Measurements from ENCODE around the gene FIGNL1. TPM values are rescaled to one million over a fixed set of nuclear protein-coding genes. Genes with fewer than 3 reads are reported as not detected.

The FIGNL1 gene
- total RNA-seq, 1 experiment from 2014 or later = 27.8 TPM

DNA sequence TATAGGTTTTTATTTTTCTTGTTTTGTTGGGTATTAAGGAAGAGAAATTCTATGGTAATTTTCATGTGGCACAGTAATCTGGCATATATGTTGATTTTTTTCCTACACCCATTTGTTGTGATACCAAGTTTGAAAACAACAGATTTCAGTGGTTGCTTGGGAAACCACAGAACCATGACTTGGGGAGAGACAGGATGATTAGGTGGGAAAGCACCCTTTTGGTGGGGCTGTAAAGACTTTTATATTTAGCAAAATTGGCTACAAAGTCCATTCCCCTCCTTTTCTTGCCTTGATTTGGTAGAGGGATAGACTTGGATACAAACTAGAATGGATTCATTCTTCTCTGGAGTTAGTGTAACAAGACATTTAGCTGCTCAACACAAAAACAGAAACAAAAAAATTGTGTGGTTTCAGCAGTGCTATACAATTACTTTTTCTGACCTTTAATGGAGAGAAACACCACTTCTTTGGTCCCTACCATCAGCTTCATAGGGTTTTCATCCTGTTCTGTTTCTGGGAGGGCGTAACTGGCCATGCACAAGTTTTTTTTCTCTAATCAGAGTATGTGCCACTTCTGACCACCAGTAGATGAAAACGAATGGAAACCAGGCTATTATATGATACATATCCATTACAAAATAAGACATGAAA lies 52.7 kb downstream of the FIGNL1 start:
- no peaks in the 10 kb centered on the region for H3K9me3 ChIP-seq (ENCODE audit: low read length)
- 0 out of 2 replicates have a peak, but pooled peaks cover 9% of the 10 kb centered on the region for H4K20me1 ChIP-seq (ENCODE audit: insufficient read depth, low read depth, low read length)
- no peak overlapping the region for H2AFZ ChIP-seq (ENCODE audit: low read length)
- DNase-seq = no peak
- H3K9ac ChIP-seq (ENCODE audit: low read length) = no peak overlapping the region
- H3K79me2 ChIP-seq (ENCODE audit: low read length) = peaks cover 18% of the 10 kb centered on the region; the same call in 1 of the 2 replicates
- no peaks in the 10 kb centered on the region for H3K9me2 ChIP-seq (replicated peaks; ENCODE audit: insufficient read depth, low read length)
- H3K36me3 ChIP-seq (ENCODE audit: insufficient read depth, low read length) = peaks cover 43% of the 10 kb centered on the region; the same call in 1 of the 2 replicates
- H3K27ac ChIP-seq (ENCODE audit: low read length) = no peak overlapping the region
- no peaks in the 10 kb centered on the region for H3K27me3 ChIP-seq (ENCODE audit: low read length)
- peaks cover 30% of the 10 kb centered on the region for H3K4me1 ChIP-seq (ENCODE audit: low read length)
- no peak overlapping the region for H3K4me2 ChIP-seq (ENCODE audit: low read depth, low read length, poor library complexity, severe bottlenecking)
- H3K4me3 ChIP-seq (ENCODE audit: low read length) = no peak overlapping the region

GRCh38 chr7:50396856-50397255 lies 53.3 kb downstream of the FIGNL1 start:
- Histone ChIP-seq H3K9me3 (ENCODE audit: low read length) (no peaks in the 10 kb centered on the region), H2AFZ (ENCODE audit: low read length) (no peak overlapping the region), H3K79me2 (ENCODE audit: low read length) (peaks cover 18% of the 10 kb centered on the region; the same call in 1 of the 2 replicates), H3K9ac (ENCODE audit: low read length) (no peak overlapping the region), H4K20me1 (ENCODE audit: insufficient read depth, low read depth, low read length) (0 out of 2 replicates have a peak, but pooled peaks cover 9% of the 10 kb centered on the region), H3K36me3 (ENCODE audit: insufficient read depth, low read length) (peaks cover 45% of the 10 kb centered on the region; the same call in 1 of the 2 replicates), H3K27ac (ENCODE audit: low read length) (no peak overlapping the region), H3K4me1 (ENCODE audit: low read length) (peaks cover 30% of the 10 kb centered on the region), H3K9me2 (replicated peaks; ENCODE audit: insufficient read depth, low read length) (no peaks in the 10 kb centered on the region), H3K27me3 (ENCODE audit: low read length) (no peaks in the 10 kb centered on the region), H3K4me3 (ENCODE audit: low read length) (no peak overlapping the region), H3K4me2 (ENCODE audit: low read depth, low read length, poor library complexity, severe bottlenecking) (no peak overlapping the region)
- no peak for DNase-seq

GRCh38 chr7:50394315-50394714 lies 55.8 kb downstream of the FIGNL1 start:
- Histone ChIP-seq H3K79me2 (ENCODE audit: low read length) (peaks cover 26% of the 10 kb centered on the region; the same call in 1 of the 2 replicates), H3K9me3 (ENCODE audit: low read length) (no peaks in the 10 kb centered on the region), H3K4me3 (ENCODE audit: low read length) (no peak overlapping the region), H3K27ac (ENCODE audit: low read length) (no peak overlapping the region), H3K36me3 (ENCODE audit: insufficient read depth, low read length) (peaks cover 61% of the 10 kb centered on the region; the same call in 1 of the 2 replicates), H2AFZ (ENCODE audit: low read length) (no peak overlapping the region), H3K9ac (ENCODE audit: low read length) (no peak overlapping the region), H4K20me1 (ENCODE audit: insufficient read depth, low read depth, low read length) (0 out of 2 replicates have a peak, but pooled peaks cover 9% of the 10 kb centered on the region), H3K4me1 (ENCODE audit: low read length) (peaks cover 30% of the 10 kb centered on the region), H3K9me2 (replicated peaks; ENCODE audit: insufficient read depth, low read length) (no peaks in the 10 kb centered on the region), H3K4me2 (ENCODE audit: low read depth, low read length, poor library complexity, severe bottlenecking) (no peak overlapping the region), H3K27me3 (ENCODE audit: low read length) (no peaks in the 10 kb centered on the region)
- no peak for DNase-seq

Small RNA genes lying within 50 kb of the gene (small RNA-seq; reads per million reads assigned to genes)
- gene RNU6-1091P = not detected

Other genes with a start within 250 kb of the FIGNL1 start
- 117 and 118 TPM in 2 replicates for gene IKZF1, start 145.6 kb downstream of the FIGNL1 start, total RNA-seq (2014; rRNA removed; shearing (Covaris generic); ENCODE audit: low replicate concordance)
- gene DDC, start 115.1 kb upstream of the FIGNL1 start, total RNA-seq (2014; rRNA removed; shearing (Covaris generic); ENCODE audit: low replicate concordance) = not detected in 2 replicates